Epidermal melanocyte (primary cell): ENCODE measurements around the gene CLTCL1.

Experiments
- DNase-seq: peaks from one replicate; pipeline ENCODE4 v3.0.0; 2011; ENCODE audit warnings: low spot score; ENCODE audit not compliant: insufficient read length

The CLTCL1 gene

DNA sequence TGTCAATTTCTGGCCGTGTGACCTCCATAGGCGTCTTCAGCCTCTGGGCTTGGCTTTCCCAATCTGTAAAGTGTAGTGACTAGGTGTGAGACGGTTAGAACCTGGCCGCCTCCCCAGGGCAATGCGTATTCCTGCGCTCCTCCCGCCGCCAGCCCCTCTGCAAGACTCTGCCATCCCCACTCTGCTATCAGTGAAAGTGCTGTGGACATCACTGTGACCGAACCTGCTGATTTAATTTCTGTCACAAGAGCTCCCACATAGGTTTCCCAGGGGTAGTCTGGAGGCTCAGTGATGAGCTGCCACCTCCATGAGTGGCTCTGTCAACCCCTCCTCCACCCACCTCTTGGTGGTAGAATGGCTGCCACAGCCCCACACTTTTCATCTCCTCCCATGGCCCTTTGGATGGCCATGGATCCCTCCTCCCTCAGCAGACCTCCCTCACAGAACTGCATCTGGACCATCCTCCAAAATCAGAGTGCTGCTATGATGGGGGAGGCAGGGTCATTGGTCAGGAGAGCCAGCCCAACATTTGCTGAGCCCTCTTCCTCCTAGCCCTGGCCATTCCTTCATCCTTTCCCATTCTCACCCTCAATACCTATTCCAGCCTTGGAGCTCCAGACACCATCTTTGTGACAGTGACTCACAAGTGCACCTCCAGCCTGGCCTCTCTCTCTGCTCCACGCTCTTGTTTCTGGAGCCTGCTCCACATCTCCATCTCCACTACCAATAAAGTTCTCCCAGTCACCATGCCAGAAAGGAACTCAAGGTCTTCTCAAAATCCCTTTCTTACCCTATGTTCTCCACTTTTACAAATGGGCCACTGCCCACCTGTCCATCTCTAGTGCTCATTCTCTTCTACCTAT lies 140.0 kb downstream of the CLTCL1 start:
- no peak for DNase-seq

DNA sequence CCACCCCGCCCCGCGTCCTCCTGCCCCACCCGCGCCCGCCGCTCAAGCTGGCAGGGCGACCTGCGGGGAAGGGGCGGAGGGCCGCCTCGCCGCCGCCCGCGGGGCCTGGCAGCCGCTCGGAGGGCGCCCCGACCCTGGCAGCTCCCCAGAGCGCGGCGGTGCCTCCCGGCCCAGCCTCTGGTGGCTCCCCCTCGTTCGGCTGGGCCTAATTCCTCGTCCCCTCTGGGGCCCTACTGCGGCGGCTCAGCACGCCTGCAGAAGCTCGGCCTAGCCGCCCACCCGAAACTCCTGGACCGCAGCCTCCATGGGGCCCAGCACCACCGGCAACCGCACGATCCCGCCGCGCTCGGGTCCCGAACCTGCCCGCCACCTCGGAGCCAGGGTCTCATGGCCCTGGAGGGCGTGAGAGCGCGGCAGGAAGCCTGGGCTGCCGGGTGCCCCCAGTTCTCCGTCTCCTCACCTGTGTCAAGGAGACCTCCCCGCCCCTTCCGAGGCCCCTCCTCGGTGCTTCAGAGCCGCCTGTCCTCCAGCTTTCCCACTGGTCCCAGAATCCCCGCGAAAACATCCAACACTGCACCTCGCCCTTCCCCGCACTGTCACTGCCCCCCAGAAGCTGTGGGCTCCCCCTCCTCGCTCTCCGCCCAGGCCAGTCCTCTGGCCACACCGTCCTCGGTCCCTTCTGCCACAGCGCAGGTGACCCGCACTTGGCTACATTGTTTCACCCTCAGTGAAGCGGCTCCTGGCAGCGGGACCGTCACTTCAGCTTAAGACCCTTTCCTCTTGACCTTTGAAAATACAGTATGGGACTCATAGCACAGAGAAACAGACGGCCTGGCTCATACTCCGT lies 140.8 kb downstream of the CLTCL1 start:
- DNase-seq = no peak

DNA sequence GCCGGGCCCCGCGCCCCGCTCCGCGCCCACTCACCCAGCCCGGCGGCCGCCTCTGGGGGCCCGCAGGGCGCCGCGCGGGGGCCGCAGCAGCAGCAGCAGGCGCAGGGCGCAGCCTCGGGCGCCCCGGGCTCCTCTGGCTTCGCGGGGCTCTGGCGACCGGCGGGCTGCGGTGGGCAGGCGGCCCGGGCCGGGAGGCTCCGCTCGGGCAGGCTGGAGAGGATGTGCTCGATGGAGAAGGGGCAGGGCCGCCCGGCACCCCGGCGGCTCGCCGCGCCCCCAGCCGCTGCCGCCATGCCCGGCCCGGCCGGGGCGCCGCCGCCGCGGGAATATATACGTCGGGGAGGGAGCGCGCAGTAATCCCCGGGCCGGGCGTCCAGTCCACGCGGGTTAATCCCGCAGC lies 141.5 kb downstream of the CLTCL1 start, which contains the start of gene GSC2:
Gene GSC2 (minus strand): TSS at position 302 of the 400 bp plus-strand sequence. CDS start 9 bp downstream, at position 293.
- DNase-seq = no peak

DNA sequence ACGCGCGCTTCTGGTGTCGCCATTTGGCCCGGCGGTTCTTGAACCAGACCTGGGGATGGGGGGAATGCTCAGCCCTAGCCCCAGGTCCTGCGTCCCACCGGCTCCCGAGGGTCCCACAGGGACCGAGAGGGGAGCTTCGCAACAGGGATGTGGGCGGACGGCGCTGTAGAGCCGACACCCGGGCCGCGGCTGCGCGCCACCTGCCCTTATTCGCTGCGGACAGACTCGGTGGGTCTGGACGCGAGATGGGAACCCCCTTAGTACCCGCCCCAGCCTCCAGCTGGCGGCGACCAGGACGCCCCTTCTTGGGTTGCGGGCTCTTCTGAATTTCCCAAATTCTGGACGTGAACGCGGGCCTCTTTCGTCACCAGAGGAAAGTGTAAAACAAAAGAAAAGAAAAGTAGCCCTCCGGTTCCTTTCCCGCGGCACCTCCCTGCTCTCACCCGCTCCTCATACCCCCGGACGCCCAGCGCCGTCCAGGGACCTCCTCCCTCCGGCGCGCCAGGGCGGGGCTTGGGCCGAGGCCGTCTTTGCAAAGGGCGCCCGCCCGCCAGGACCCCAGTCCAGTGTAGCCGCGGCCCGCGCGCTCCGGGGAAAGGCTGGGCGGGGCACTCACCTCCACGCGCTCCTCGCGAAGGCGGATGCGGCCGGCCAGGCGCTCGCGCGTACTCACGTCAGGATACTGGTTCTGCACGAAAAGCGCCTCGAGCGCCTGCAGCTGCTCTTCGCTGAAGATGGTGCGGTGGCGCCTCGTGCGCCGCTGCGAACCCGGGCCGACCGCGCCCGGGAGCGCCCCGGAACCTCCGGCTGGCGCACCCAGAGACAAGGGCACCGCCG lies 142.3 kb downstream of the CLTCL1 start:
- no peak for DNase-seq

DNA sequence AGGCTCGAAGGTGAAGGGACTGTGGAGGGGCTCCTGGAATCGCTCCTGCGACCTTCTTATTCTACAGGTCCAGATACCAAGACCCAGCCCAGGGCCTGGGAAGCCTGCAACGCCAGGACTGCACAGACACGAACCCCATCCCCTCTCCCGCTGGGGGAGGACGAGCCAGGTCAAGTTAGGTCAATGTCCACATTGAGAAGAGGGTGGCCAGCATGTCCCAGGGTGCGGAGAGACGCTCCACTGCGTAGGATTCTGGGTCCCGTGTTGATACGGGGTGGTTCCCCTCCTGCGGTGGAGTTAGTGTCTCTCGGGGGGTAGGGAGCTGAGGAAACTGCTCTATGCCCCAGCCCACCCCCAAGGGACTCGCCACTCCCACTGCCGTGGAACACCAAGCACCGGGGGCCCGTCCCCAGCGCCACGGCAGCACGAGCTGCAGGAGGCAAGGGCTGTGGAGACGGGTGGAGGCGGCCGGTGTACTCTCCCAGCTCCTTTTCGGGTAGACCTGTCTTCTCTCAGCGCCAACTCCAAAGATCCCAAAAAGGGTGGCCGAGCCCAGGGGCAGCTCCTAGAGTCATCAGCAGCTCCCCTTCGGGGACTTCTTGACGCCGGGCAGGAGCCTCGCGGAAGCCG lies 143.0 kb downstream of the CLTCL1 start:
- DNase-seq = no peak

DNA sequence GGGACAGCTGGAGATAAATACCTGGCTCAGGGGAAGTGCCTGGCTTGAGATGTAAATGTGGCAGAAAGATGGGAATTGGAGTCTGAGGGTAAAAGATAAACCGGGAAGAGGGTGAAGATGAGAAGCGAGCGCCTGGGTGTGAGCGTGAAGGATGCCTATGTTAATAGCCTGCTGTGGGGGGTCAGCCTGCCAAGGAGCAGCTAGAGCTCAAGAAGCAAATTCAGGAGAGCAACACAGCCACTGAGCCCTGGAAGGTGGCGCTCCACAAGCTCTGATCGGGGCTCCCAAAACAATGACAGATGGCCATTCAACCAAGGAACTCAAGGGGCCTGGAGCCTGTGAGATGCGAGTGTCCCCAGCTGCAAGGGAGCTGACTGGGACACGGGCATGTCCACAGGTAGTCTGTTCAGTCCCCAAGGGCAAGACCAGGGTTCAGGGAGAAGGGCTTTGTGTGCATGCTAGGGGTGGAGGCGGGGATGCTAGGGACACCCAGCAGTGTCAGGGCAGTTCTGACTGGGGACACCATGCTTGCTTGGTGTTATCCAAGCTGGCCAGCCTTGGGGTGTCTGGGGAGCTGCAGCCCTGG lies 144.2 kb downstream of the CLTCL1 start:
- no peak for DNase-seq

DNA sequence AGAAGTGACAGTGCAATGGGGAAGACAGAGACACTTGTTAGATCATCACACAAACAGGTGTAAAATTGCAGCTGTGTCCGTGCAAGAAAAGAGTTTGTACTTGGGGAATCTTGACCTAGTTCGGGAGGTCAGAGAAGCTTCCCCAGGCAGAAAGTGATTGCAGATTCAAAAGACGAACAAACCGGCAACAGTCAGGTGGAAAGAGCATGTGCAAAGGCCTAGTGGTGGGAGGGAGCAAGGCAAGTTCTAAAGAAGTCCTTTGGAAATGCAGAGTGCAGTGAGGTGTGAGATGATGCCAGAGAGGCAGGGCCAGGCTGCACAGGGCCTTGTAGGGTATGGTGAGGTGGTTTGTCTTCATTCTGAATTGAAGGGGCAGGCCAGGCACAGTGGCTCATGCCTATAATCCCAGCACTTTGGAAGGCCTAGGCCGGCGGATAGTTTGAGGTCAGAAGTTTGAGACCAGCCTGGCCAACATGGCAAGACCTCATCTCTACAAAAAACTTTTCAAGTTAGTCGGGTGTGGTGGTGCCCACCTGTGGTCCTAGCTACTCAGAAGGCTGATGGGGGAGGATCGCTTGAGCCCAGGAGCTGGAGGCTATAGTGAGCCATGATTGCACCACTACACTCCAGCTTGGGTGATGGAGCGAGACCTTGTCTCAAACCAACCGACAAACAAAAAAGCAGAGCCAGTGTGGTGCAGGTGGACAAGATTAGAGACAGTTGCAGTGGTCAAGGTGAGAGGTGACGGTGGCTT lies 145.1 kb downstream of the CLTCL1 start:
- DNase-seq = no peak

DNA sequence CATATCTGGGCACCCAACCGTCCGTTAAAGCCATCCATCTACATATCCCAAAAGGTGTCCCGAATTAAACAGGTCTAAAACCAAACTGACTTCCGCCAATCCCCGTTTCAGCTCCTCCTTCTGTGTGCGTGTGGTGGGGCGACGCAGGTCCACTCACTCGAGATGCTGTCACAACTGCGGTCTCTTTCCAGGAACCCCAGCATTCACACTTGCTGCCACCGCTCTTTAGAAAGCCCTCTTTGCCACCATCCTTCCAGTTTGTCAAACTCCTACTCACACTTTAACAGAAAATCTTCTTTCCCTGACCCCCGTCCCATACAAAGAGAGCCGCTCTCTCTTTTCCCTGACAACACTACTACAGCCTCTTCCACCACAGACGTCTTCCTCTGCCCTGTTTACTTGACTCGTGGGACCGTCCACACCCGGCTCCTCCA lies 147.5 kb downstream of the CLTCL1 start:
- no peak for DNase-seq

DNA sequence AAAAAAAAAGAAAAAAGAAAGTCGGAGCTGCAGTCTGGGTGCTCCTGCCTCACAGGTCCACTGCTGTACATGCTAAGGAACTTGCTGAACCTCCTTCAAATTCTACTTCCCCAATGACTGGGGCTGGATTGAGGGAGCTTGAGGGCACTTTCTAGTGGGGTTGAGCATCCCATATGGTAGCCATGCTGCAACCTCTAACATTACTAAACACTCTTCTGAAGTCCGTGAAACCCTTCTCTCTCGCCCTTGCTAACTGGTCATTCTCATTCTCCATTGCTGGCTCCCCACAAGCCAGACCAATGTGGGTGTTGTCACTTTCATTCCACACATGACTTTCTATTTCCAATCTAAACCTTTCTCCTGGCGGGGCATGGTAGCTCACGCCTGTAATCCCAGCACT lies 148.3 kb downstream of the CLTCL1 start:
- no peak for DNase-seq

DNA sequence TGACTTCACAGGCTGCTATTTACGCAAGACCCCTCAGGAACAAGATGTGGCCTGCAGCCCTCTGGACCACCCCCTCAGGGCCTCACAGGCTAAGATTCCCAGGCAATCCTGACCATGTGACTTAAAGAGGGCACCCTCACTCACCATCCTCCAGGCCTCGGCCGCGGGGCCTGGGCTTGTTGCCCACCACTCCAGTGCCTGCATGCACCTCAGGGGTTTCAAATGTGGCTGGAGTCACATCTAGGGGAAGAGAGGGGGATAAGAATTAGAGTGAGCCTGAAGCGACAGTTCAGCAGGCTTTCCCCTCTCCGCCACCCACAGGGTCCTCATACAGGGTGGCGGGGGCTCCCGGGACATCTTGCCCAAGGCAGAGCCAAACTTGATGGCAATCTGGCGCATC lies 149.1 kb downstream of the CLTCL1 start:
- no peak for DNase-seq

DNA sequence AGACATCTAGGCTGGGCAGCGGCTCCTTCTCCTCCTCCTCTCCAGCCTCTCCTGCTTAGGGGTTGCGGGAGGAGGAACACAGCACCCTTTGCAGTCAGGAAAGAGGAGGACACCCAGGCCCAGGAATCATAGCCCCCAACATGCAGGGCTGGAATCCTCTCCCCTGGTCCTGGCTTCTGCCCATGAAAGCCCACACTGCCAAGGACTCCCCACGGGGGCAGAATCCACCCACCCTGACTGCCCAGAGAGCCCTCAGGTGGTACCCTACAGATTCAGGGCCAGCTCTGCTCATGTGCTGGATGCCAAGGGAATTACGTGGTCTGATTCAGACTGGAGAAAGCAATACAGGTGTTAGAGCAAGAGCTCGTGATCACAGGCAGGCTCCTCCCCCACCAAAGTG lies 151.5 kb downstream of the CLTCL1 start:
- DNase-seq = no peak

DNA sequence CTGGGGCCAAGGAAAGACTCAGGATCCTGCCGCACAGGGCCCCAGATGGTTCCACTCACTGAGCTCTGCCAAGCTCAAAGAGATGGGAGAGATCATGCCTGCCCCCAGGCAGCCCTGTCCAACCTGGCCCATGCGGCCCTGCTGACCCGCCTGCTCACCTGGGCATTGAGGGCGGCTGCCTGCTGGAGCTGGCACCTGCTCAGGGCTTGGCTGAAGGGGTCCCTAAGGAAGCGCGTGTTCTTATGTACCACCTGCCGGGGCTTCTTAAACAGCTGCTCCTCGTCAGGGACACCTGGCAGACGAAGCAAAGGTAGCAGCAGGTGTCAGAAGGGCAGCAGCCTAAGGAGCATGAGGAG lies 152.5 kb downstream of the CLTCL1 start:
- no peak for DNase-seq

DNA sequence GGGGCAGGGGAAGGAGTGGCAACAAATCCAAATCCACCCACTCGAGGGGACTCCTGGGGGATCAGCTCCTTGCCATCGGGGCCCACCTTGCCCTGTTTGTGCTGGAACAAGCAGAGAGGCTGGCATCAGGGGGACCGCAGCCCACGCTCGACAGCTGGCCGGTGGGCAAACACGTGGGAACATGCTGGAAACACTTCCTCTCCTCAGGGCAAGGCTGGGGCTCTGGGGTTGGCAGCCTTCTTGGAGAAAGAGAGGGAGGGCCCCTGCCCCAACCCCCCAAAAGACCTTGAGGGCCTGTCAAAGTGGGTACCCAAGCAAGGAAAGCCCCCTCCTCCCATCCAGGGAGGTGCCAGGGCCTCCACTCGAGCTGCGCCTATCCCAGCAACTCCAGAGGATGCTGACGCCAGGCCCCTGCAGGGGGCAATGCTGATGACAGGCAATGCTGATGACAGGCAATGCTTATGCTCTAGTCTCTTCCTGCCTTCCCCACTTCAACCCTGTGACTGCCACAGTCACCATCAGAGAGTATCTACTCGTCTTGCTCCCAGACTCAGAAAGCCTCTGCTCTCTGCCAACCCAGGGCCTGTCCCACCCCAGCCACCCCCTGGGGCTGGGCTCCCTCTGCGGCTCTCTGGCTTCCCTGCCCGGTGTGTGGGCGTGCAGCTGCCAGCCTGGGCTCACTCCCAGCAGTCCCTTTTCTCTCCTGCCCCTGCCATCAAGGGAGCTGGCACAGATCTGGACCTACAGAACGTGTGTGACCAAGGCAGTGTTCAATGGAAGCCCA lies 153.1 kb downstream of the CLTCL1 start:
- no peak for DNase-seq

DNA sequence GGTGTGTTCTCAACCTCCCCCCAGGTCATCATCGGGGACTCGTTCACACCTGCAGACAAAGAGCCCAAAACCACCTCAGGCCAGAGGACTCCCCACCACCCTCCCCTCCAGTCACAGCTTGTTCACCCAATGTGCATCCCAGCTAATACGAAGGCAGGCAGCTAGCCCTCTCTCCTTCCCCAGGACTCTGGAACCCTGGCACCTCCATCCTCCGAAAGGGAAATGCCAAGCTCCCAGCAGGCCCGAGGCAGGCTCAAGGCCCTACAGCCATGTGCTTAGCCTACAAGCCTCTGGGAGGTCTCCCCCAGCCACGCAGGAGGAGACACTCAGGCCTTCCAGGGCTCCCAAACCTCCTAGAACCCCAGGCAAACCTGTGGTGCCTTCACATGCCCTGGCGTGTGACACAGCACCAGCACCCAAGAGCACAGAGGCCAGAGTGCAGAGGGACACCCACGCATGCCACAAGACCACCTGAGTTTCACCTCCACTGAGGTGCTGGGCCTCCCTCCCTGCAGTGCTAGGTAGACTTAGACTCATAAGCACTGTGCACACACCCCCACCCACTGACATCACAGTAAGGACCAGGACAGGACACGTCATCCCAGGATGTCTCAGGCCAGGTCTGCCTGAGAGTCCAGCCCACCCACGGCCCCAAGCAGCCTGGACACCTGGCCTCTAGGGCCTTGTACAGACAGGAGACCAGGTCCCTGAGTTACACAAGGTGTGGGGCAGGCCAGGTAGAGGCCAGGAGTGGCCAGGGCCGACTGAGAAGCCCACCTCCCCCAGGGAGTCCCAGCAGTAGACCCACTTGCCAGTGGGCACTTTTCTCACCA lies 153.9 kb downstream of the CLTCL1 start:
- DNase-seq = no peak

DNA sequence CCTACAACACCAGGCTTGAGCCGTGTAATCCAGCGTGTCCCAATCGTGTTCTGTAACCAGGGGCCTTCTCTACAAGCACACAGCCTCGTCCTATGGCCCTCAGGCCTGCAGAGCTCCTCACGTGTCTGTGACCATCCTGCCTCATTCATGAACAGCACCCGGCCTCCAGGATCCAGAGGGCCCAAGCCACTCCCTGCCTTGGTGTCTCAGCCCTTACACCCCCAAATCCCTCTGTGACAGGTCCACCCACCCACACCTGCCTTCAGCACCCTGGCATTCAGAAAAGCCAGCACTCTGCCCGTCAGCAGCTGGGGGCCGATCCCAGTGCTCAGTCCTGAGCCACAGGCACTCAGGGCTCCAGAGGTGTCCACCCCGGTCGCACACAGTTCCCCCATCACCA lies 154.6 kb downstream of the CLTCL1 start:
- DNase-seq = no peak

DNA sequence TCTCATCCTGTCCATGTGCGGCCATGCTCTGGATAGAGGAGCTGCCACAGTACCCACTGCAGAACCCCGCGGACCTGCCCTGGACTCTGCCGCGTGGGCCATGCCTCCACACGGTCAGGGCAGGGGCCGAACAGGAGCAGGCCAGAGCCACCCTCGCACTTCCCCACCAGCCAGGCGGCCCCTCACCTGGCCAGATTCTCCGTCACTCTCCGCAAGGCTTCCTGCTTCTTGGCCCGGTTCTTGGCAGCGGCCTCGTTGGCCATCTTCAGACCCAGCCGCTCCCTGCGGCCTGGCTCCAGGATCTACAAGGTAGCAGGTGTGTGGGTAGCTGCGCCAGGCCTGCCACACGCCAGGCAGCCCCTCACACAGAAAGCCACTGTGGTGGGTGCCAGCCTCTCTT lies 156.6 kb downstream of the CLTCL1 start:
- no peak for DNase-seq

DNA sequence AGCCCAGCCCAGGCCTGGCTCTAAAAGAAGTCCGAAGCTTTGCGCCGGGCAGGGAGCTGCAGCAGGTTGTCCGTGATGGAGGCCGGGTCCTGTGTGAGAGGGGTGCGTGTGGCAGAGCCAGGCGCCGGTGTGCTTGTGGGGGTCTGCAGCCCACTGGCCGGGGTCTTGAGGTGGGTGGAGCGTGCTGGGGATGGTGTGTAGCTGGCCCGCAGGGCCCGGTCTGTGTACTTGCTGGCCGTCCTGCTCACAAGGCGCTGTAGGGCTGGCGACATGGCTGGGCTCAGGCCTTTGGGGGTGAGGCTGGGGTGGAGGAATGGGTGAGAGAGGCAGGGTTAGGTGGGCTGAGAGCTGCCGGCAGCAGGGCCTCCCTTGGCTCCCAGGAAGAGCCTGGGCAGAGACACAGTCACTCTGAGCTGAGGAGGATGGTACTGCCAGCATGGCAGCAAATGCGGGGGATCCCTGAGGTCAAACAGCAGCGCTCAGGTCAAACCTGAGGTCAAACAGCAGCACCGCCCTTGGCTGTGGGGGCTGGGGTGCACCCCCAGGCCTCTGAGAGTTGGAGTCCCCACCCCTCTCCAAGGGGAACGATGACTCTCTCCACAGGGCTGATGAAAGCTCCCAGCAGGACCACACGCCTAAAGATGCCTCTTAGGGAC lies 157.2 kb downstream of the CLTCL1 start:
- DNase-seq = no peak

DNA sequence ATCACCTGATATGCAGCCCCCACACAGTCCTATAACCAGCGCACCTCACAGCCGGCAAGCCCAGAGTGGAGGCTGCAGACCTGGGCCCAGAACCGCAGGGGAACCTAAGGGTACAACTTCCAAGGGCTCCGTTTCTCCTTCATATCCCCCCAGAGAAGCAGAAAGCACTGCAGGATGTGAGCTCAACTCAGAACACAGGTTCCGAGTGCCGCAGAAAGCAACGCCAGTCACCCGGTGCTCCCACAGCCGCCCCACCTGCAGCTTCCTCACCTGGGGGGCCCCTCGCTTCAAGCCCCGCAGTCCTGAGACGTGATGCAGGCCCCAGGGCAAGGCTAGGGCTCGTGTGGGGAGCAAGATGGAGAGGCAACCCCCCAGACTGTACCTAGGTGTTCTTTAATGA lies 158.0 kb downstream of the CLTCL1 start:
- DNase-seq = no peak
